GM13976 (cell line): ENCODE measurements around the gene ADAM12.

Experiments
- DNase-seq: peaks from one replicate; pipeline ENCODE4 v3.0.0; 2012; ENCODE audit warnings: low spot score
- in situ Hi-C: fragments of 300-500 bp; cut with MboI; formaldehyde crosslinking; loops from one replicate; pipeline ENCODE4 v1.12.0; 2022; ENCODE audit warnings: low sequenced_read_pairs, mixed read lengths, inconsistent platforms; ENCODE audit not compliant: unreplicated experiment
- TF ChIP-seq, protein P1 (sequence below): IDR thresholded peaks from 2 replicates; pipeline ENCODE4 v1.5.1; 2012; ENCODE audit warnings: borderline replicate concordance, mild to moderate bottlenecking; ENCODE audit not compliant: insufficient read depth; ENCODE audit errors: extremely low read depth, missing control alignments, control extremely low read depth

ADAM12 gene

DNA sequence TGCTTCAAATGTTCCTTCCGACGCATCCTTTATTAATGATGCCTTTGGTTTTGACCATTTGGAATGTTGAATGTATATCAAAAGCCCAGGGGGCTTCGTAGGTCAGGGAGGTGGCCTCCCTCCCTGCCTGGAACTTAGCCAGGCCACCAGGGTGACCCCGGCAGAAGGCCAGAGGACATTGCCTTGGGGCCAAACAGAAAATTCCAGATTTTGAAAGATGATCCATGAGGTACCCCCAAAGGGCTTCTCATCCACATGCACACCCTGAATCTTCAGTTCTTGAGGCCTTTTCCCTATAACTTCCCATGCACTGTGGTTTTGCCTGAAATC lies 171.7 kb downstream of the ADAM12 start:
- in situ Hi-C loops, result no loop called here
- DNase-seq, result no peak
- TF ChIP-seq, protein P1, sequence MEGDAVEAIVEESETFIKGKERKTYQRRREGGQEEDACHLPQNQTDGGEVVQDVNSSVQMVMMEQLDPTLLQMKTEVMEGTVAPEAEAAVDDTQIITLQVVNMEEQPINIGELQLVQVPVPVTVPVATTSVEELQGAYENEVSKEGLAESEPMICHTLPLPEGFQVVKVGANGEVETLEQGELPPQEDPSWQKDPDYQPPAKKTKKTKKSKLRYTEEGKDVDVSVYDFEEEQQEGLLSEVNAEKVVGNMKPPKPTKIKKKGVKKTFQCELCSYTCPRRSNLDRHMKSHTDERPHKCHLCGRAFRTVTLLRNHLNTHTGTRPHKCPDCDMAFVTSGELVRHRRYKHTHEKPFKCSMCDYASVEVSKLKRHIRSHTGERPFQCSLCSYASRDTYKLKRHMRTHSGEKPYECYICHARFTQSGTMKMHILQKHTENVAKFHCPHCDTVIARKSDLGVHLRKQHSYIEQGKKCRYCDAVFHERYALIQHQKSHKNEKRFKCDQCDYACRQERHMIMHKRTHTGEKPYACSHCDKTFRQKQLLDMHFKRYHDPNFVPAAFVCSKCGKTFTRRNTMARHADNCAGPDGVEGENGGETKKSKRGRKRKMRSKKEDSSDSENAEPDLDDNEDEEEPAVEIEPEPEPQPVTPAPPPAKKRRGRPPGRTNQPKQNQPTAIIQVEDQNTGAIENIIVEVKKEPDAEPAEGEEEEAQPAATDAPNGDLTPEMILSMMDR, result no peak

DNA sequence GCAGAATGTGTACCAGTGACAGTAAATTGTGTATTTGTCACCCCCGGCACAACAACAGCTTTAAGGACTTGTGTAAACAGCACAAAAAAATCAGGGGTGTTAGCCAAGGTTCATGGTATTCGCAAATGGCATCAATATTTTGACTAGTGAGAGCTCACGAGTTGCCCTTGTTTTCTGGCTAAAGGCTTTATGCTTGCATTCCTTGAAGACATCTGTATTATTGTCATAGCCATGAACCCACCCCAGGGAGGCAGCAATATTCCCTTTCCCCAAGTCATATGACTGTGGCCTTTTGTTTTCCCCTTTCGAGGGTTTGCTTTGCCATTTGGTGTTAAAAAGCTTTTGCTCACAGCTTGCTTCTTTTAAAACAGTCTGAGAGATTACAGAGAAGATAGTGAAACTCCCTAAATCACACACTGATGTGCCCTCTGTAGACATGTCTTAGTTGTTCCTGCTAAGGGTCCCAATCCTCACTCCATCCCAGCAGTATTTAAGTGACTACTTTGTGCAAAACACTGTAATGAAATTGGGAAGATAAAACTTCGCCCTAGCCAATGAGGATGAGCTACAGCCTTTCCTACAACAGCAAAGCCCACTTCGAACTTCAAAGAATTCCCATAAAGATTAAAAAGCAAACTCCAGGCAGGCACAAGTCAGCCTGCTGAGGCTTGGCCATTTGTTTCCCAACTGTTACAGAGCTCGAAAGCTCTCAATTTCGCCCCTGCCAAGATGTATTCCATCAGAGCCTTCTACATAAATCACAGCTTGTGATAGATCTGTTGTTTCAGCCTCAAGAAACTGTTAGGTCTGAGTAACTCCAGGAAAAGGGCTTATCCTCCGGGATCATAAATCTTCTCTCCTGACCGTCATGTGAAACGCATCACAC lies 172.3 kb downstream of the ADAM12 start:
- TF ChIP-seq, protein P1, result no peak
- in situ Hi-C loops, result no loop called here
- DNase-seq, result no peak

DNA sequence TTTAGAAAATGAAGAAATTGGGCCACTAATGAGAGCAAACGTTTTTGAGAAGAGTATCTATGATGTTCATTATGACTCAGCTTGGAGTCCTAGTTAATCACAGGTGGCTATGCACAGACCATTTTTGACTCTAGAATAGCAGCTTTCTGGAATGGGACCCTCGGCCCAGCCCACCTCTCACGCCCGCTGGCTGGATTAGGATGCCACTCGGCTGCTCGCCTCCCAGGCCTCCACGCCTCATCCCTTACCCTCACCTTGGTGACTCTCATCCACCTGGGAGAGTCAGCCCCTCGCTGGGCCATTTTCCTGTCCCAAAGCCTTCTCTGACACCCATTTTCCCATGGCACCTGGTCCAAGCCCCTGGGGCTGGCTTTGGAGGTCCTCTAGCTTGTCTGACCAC lies 173.6 kb downstream of the ADAM12 start:
- TF ChIP-seq, protein P1, result no peak
- in situ Hi-C loops, result no loop called here
- DNase-seq, result no peak

DNA sequence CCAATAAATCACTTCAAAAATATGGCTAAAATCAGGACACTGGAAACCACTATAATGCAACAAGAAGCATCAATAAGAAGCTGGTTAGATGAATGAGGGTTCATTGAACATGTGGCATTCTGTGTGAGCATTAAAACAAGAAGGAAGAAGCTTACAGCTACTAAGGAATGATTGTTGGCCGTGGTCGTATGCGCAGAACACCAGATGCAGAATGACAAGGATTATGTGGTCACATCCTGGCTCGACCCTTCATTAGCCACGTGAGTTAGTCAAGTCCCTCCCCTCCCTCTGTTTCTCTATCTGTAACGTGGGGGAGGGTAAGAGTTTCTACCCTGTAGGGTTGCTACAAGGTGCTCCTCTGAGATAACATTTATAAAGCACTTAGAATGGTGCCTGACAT lies 174.3 kb downstream of the ADAM12 start:
- no peak for DNase-seq
- TF ChIP-seq, protein P1, result no peak
- in situ Hi-C loops, result no loop called here

DNA sequence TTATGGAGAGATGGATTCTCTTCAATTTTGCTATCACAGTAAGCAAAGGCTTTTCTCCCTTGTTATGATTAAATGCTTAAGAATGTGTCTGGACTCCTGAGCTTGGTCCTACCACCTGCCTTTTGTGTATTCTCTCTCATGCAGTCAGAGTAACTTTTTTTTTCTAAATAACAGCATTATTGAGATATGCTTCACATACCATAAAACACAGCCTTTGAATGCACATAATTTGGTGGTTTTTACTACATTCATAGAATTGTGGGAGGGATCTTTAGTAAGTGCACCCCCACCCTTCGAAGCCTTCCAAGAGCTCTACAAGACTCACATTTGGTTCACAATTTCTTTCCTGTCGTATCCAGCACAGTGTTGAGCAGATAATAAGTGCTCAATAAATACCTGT lies 175.5 kb downstream of the ADAM12 start:
- in situ Hi-C loops, result no loop called here
- TF ChIP-seq, protein P1, result no peak
- DNase-seq, result no peak

DNA sequence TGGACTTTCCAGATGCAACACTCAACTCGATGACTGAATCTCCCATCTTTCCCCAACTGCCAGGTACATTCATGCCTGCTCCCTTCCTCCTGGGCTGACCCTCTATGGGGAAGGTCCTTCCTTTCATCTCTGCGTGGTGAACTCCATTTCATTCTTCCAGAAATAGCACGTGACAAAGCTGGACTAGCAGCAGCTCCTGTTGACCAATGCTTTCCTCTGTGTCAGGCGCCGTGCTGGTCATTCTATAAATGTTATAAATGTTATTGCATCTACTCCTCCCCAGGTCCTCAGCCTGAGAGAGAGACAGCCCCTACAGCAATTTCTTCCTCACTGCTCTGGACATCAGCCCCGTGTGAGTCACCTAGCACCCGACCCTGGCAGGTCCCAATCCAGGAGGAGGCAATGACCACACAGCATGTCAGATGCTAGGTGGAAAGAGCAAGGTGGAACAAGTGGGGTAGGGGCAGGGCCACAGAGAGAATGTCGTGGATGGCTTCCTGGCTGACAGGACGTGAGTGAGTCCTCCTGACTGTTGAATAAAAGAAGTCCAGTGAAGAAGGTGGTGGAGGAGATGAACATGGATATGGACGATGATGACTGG lies 178.1 kb downstream of the ADAM12 start:
- in situ Hi-C loops, result no loop called here
- no peak for DNase-seq
- TF ChIP-seq, protein P1, result no peak
